ENCODE data around the gene KASH5. TPM values are rescaled to one million over a fixed set of nuclear protein-coding genes. Genes with fewer than 3 reads are reported as not detected.
A peak's percentile ranks its signal among the peaks of the same experiment; 100 is the strongest.

The KASH5 gene
- 0.31 TPM for polyA plus RNA-seq (2013, experiment 1 of 4)
- polyA plus RNA-seq (2013, experiment 2 of 4) = not detected
- 0.11 TPM for polyA plus RNA-seq (2013, experiment 3 of 4)
- polyA plus RNA-seq (2013, experiment 4 of 4) = 0.32 TPM

GRCh38 chr19:49387936-49388372 is at the start of gene KASH5:
Gene KASH5 (plus strand): TSS chr19:49388249. CDS start chr19:49390884, 2,635 bp downstream.
- Histone ChIP-seq H3K36me3 (ENCODE audit: control insufficient read depth, insufficient read depth, low read length) (no peaks in the 10 kb centered on the region), H3K27me3 (ENCODE audit: control insufficient read depth, insufficient read depth, low read length, poor library complexity, severe bottlenecking) (no peaks in the 10 kb centered on the region), H3K4me1 (ENCODE audit: control insufficient read depth, insufficient read depth, low read length) (peaks cover 3% of the 10 kb centered on the region), H3K4me3 (ENCODE audit: insufficient read depth, low read depth, low read length) (no peak within 1 kb of the TSS), H3K9me3 (ENCODE audit: control insufficient read depth, low read length) (no peaks in the 10 kb centered on the region), H3K27ac (ENCODE audit: insufficient read depth, low read depth, low read length, poor library complexity, severe bottlenecking) (no peak within 1 kb of the TSS)
- 94% methylated on average over 40 of the region's 40 CpGs for WGBS, 2 experiments

- Histone ChIP-seq H3K36me3 (ENCODE audit: control insufficient read depth, insufficient read depth, low read length) (peaks cover 29% of the 10 kb centered on the region), H3K9me3 (ENCODE audit: control insufficient read depth, low read length) (no peaks in the 10 kb centered on the region), H3K4me3 (ENCODE audit: insufficient read depth, low read depth, low read length) (peak overlapping the region; percentile 11), H3K4me1 (ENCODE audit: control insufficient read depth, insufficient read depth, low read length) (peaks cover 13% of the 10 kb centered on the region), H3K27ac (ENCODE audit: insufficient read depth, low read depth, low read length, poor library complexity, severe bottlenecking) (peak overlapping the region; percentile 22), H3K27me3 (ENCODE audit: control insufficient read depth, insufficient read depth, low read length, poor library complexity, severe bottlenecking) (peaks cover 11% of the 10 kb centered on the region)
- 3% methylated on average over 30 of the region's 30 CpGs for WGBS, 2 experiments
These were observed 49.3 kb upstream of the KASH5 start for GRCh38 chr19:49338691-49339300.

GRCh38 chr19:49339301-49340068 is 48.6 kb upstream of the KASH5 start:
- Histone ChIP-seq H3K27ac (ENCODE audit: insufficient read depth, low read depth, low read length, poor library complexity, severe bottlenecking) (peak overlapping the region; percentile 62), H3K9me3 (ENCODE audit: control insufficient read depth, low read length) (no peaks in the 10 kb centered on the region), H3K4me1 (ENCODE audit: control insufficient read depth, insufficient read depth, low read length) (peaks cover 13% of the 10 kb centered on the region), H3K36me3 (ENCODE audit: control insufficient read depth, insufficient read depth, low read length) (peaks cover 34% of the 10 kb centered on the region), H3K4me3 (ENCODE audit: insufficient read depth, low read depth, low read length) (no peak overlapping the region), H3K27me3 (ENCODE audit: control insufficient read depth, insufficient read depth, low read length, poor library complexity, severe bottlenecking) (peaks cover 11% of the 10 kb centered on the region)
- 11 to 12% methylated on average over 47 of the region's 47 CpGs for WGBS, 2 experiments

- no peaks in the 10 kb centered on the region for H3K9me3 ChIP-seq (ENCODE audit: control insufficient read depth, low read length)
- H3K36me3 ChIP-seq (ENCODE audit: control insufficient read depth, insufficient read depth, low read length) = peaks cover 42% of the 10 kb centered on the region
- no peak overlapping the region for H3K27ac ChIP-seq (ENCODE audit: insufficient read depth, low read depth, low read length, poor library complexity, severe bottlenecking)
- WGBS, 2 experiments = 67 to 68% methylated on average over 33 to 36 of the region's 36 CpGs
- H3K4me1 ChIP-seq (ENCODE audit: control insufficient read depth, insufficient read depth, low read length) = peaks cover 19% of the 10 kb centered on the region
- peaks cover 11% of the 10 kb centered on the region for H3K27me3 ChIP-seq (ENCODE audit: control insufficient read depth, insufficient read depth, low read length, poor library complexity, severe bottlenecking)
- no peak overlapping the region for H3K4me3 ChIP-seq (ENCODE audit: insufficient read depth, low read depth, low read length)
These were observed 47.8 kb upstream of the KASH5 start for GRCh38 chr19:49340069-49340864.

GRCh38 chr19:49340865-49341718 is 47.0 kb upstream of the KASH5 start:
- Histone ChIP-seq H3K27ac (ENCODE audit: insufficient read depth, low read depth, low read length, poor library complexity, severe bottlenecking) (no peak overlapping the region), H3K4me1 (ENCODE audit: control insufficient read depth, insufficient read depth, low read length) (peaks cover 19% of the 10 kb centered on the region), H3K27me3 (ENCODE audit: control insufficient read depth, insufficient read depth, low read length, poor library complexity, severe bottlenecking) (peaks cover 11% of the 10 kb centered on the region), H3K9me3 (ENCODE audit: control insufficient read depth, low read length) (no peaks in the 10 kb centered on the region), H3K4me3 (ENCODE audit: insufficient read depth, low read depth, low read length) (no peak overlapping the region), H3K36me3 (ENCODE audit: control insufficient read depth, insufficient read depth, low read length) (peaks cover 49% of the 10 kb centered on the region)
- 96 to 97% methylated on average over 11 of the region's 11 CpGs for WGBS, 2 experiments

GRCh38 chr19:49342291-49342721 is 45.7 kb upstream of the KASH5 start:
- WGBS, 2 experiments = 90% methylated on average over 11 of the region's 11 CpGs
- H3K4me1 ChIP-seq (ENCODE audit: control insufficient read depth, insufficient read depth, low read length) = peaks cover 19% of the 10 kb centered on the region
- no peaks in the 10 kb centered on the region for H3K9me3 ChIP-seq (ENCODE audit: control insufficient read depth, low read length)
- H3K27me3 ChIP-seq (ENCODE audit: control insufficient read depth, insufficient read depth, low read length, poor library complexity, severe bottlenecking) = peaks cover 11% of the 10 kb centered on the region
- H3K36me3 ChIP-seq (ENCODE audit: control insufficient read depth, insufficient read depth, low read length) = peaks cover 61% of the 10 kb centered on the region
- H3K4me3 ChIP-seq (ENCODE audit: insufficient read depth, low read depth, low read length) = no peak overlapping the region
- no peak overlapping the region for H3K27ac ChIP-seq (ENCODE audit: insufficient read depth, low read depth, low read length, poor library complexity, severe bottlenecking)

DNA sequence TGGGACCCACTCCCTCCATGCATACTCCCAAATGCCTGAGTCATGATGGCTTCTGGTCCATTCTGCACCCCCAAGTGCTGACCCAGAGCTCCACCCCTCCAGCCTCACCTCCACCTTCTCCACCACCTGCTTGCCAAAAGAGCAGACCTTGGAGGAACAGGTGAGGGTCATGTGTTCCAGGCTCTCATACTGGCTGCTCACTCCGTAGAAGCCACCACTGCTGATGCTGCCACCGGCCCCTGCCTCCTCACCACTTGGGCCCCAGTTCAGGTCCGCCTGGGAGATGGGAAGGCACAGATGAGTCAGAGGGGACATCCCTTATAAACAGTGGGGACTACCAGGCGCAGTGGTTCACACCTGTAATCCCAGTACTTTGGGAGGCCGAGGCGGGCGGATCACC is 44.9 kb upstream of the KASH5 start:
- Histone ChIP-seq H3K27ac (ENCODE audit: insufficient read depth, low read depth, low read length, poor library complexity, severe bottlenecking) (no peak overlapping the region), H3K4me1 (ENCODE audit: control insufficient read depth, insufficient read depth, low read length) (peaks cover 11% of the 10 kb centered on the region), H3K9me3 (ENCODE audit: control insufficient read depth, low read length) (no peaks in the 10 kb centered on the region), H3K4me3 (ENCODE audit: insufficient read depth, low read depth, low read length) (no peak overlapping the region), H3K27me3 (ENCODE audit: control insufficient read depth, insufficient read depth, low read length, poor library complexity, severe bottlenecking) (peaks cover 5% of the 10 kb centered on the region), H3K36me3 (ENCODE audit: control insufficient read depth, insufficient read depth, low read length) (peaks cover 66% of the 10 kb centered on the region)
- 87 to 93% methylated on average over 7 of the region's 7 CpGs for WGBS, 2 experiments

DNA sequence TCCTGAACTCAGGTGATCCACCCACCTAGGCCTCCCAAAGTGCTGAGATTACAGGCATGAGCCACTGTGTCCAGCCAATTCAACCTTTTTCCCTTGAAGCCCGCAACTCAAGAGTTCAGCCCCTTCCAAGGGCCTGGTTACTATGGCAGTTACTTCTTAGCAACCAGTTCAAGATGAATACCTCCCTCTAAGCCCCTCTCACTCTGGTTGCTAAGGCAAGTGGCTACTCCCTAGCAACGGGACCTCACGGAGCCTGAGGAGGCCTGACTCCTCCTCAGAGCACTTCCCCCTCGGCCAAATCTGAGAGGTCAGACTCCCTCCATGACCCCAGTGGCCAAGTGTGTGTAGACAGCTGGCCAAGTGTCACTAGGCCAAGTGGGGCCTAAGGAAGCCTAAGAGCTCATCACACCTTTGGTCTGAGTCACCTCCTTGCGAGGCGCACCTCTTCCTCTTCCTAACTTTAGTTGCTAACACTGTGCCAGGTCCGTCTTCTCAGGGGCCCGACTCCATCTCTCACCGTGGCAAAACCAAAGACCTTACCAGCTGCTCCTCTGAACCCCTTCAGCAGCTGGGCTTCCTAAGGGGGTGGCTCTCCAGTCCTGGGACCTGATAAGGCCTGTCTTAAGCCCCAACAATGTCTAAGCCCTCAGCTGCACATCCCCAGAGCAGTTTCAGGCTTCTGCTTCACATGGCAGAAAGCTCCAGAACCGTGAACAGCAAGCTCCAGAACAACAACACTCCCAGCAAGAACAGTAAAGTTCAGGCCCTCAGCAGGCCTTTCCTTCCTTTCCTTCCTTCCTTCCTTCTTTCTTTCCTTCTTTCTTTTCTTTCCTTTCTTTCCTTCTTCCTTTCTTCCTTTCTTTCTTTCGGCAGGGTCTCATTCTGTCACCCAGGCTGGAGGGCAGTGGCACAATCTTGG is 43.3 kb upstream of the KASH5 start:
- Histone ChIP-seq H3K36me3 (ENCODE audit: control insufficient read depth, insufficient read depth, low read length) (peaks cover 75% of the 10 kb centered on the region), H3K27ac (ENCODE audit: insufficient read depth, low read depth, low read length, poor library complexity, severe bottlenecking) (no peak overlapping the region), H3K27me3 (ENCODE audit: control insufficient read depth, insufficient read depth, low read length, poor library complexity, severe bottlenecking) (no peaks in the 10 kb centered on the region), H3K9me3 (ENCODE audit: control insufficient read depth, low read length) (no peaks in the 10 kb centered on the region), H3K4me3 (ENCODE audit: insufficient read depth, low read depth, low read length) (no peak overlapping the region), H3K4me1 (ENCODE audit: control insufficient read depth, insufficient read depth, low read length) (peaks cover 6% of the 10 kb centered on the region)
- WGBS, 2 experiments = 92 to 93% methylated on average over 11 of the region's 11 CpGs

DNA sequence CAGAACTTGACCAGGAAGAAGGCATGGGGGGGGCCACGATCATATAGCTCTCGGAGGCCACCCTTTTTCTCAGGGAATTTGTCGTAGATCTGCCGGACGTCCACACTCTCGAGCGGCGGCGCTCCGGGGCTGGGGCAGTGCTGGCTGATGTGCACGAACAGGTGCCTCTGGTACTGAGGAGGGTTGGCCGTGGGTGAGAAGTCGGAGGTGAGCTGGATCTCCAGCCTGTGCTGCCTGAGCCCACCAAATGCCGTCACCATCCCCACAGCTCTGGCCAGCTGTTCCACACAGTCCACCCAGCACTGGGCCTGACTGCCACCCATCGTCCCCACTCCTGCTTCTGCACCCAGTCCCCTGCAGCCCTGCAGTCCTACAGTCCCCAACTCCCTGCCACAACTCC is 40.9 kb upstream of the KASH5 start:
- Histone ChIP-seq H3K9me3 (ENCODE audit: control insufficient read depth, low read length) (no peaks in the 10 kb centered on the region), H3K27ac (ENCODE audit: insufficient read depth, low read depth, low read length, poor library complexity, severe bottlenecking) (no peak overlapping the region), H3K27me3 (ENCODE audit: control insufficient read depth, insufficient read depth, low read length, poor library complexity, severe bottlenecking) (no peaks in the 10 kb centered on the region), H3K36me3 (ENCODE audit: control insufficient read depth, insufficient read depth, low read length) (peaks cover 79% of the 10 kb centered on the region), H3K4me1 (ENCODE audit: control insufficient read depth, insufficient read depth, low read length) (peaks cover 6% of the 10 kb centered on the region), H3K4me3 (ENCODE audit: insufficient read depth, low read depth, low read length) (no peak overlapping the region)
- WGBS, 2 experiments = 95 to 97% methylated on average over 15 of the region's 15 CpGs
